Measurements from ENCODE around the gene KAZN. TPM values are rescaled to one million over a fixed set of nuclear protein-coding genes. Genes with fewer than 3 reads are reported as not detected.

The KAZN gene
- total and polyA plus RNA-seq, 2 of the 8 experiments (the other 6 are each of a cell fraction or from before 2014, with no cell fraction given), result 3.7 to 11.8 TPM

DNA sequence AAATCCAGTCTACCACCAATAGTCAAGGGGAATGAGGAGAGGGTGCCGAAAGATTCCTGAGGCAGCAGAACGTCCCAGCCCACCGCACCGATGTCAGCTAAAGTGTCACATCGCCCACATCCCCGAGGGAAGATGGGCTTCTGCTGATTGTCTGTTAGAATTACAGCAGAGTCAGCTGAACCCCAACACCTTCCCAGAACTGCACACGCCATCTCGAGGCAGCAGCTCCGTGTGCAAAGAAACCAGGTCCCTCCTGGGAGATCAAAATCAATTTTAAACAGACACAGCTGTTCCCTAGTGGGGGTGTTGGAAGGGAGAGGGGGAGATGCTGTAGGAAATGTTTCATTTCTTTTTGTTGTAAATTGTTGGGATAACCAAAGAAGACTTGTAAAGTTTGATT, 12.8 kb upstream of the KAZN start:
- Histone ChIP-seq H3K14ac (ENCODE audit: insufficient read length) (no peak overlapping the region), H2AFZ (ENCODE audit: low read length) (no peak overlapping the region), H3K18ac (ENCODE audit: extremely low read depth, low read length) (no peak overlapping the region), H3K56ac (replicated peaks; ENCODE audit: insufficient read length, low read depth, low read length) (no peak overlapping the region), H3K9ac (replicated peaks in 1 of 4; ENCODE audit: extremely low read depth in 1 of 4, low read depth in 3 of 4, low read length in 3 of 4) (no peak overlapping the region), H2BK5ac (ENCODE audit: low read depth, low read length) (no peak overlapping the region), H3K9me3 (ENCODE audit: insufficient read depth in 2 of 2, low read depth in 1 of 2, low read length in 1 of 2) (no peaks in the 10 kb centered on the region), H4K20me1 (replicated peaks in 1 of 2; ENCODE audit: control insufficient read depth in 1 of 2, insufficient read depth in 2 of 2, low read length in 2 of 2) (no peaks in the 10 kb centered on the region), H2BK12ac (ENCODE audit: low read depth, low read length) (no peak overlapping the region; the same call in 1 of the 2 replicates), H2BK120ac (replicated peaks; ENCODE audit: low read depth, low read length) (no peak overlapping the region), H3K4ac (replicated peaks; ENCODE audit: insufficient read length, low read depth, low read length) (no peak overlapping the region), H3K23ac (ENCODE audit: insufficient read length) (no peak overlapping the region), H2BK15ac (ENCODE audit: low read length) (0 out of 2 replicates have a peak overlapping the region, but pooled peaks have one; percentile 5), H3K27me3 (replicated peaks in 1 of 4; ENCODE audit: control insufficient read depth in 3 of 4, extremely low read depth in 1 of 4, insufficient read depth in 3 of 4, low read length in 3 of 4) (peaks cover 0 to 2% (median under 1%) of the 10 kb centered on the region in 4 experiments; a peak in 2 of 7 replicates), H4K8ac (ENCODE audit: extremely low read depth, insufficient read depth, low read length) (no peak overlapping the region), H3K79me2 (ENCODE audit: control insufficient read depth in 1 of 2, insufficient read depth in 2 of 2, low read length in 2 of 2) (no peaks in the 10 kb centered on the region), H3K23me2 (ENCODE audit: low read depth, low read length) (no peaks in the 10 kb centered on the region), H3K4me2 (ENCODE audit: insufficient read depth in 1 of 2, low read depth in 2 of 2, low read length in 2 of 2) (no peak overlapping the region), H4K91ac (replicated peaks; ENCODE audit: insufficient read length, low read length) (no peak overlapping the region), H3K4me3 (ENCODE audit: extremely low read depth in 1 of 4, insufficient read depth in 2 of 4, low read depth in 3 of 4, low read length in 4 of 4) (no peak overlapping the region), H3K79me1 (ENCODE audit: low read depth, low read length) (no peaks in the 10 kb centered on the region), H2AK5ac (ENCODE audit: low read depth, low read length) (no peak overlapping the region), H3K36me3 (ENCODE audit: control insufficient read depth in 2 of 4, insufficient read depth in 4 of 4, low read length in 3 of 4) (no peaks in the 10 kb centered on the region), H4K5ac (ENCODE audit: insufficient read length, low read depth, low read length) (no peak overlapping the region), H3K4me1 (replicated peaks in 1 of 4; ENCODE audit: control insufficient read depth in 3 of 4, insufficient read depth in 4 of 4, low read length in 3 of 4) (peaks cover 0 to 6% (median under 1%) of the 10 kb centered on the region in 4 experiments; a peak in 2 of 7 replicates), H2BK20ac (ENCODE audit: low read length) (no peak overlapping the region), H3K27ac (ENCODE audit: low read depth, low read length) (no peak overlapping the region)
- CTCF ChIA-PET (ENCODE audit: partially characterized antibody), result interaction anchor here (1.0 kb wide), 1 partner anchor 442 kb away, joined by 3 read pairs; no protein-coding TSS in a partner anchor
- POLR2A ChIA-PET (ENCODE audit: partially characterized antibody), result no interaction called here
- DNase-seq (ENCODE audit: low read depth in 1 of 2, low spot score in 2 of 2), result no peak
- FAIRE-seq, result no peak
- WGBS, 2 experiments (ENCODE audit: extremely low coverage in 1 of 2, insufficient coverage in 1 of 2, insufficient read length in 1 of 2, insufficient replicate concordance in 2 of 2, low coverage in 1 of 2, low lambda C conversion rate in 2 of 2, missing lambda C conversion rate in 1 of 2), result 92% methylated on average over 9 of the region's 9 CpGs; no CpG with 5 or more reads in 1 of the 2 experiments
- TF ChIP-seq RNF2 (IDR thresholded peaks at IDR 0.05; ENCODE audit: borderline replicate concordance, low read depth, low read length, missing control alignments, poor library complexity, severe bottlenecking) (no peak), MAFK (IDR thresholded peaks at IDR 0.05; ENCODE audit: low read depth, low read length) (no peak)
